HG03432 (cell line): ENCODE results near the gene PTPRE.

Source experiments
- ATAC-seq: cut with Tn5 transposase; IDR thresholded peaks from one replicate; pipeline ENCODE4 v1.9.1; 2021; ENCODE audit warnings: mild to moderate bottlenecking, moderate library complexity; ENCODE audit not compliant: unreplicated experiment

The PTPRE gene

GRCh38 chr10:127882391-127882790 lies 24.5 kb upstream of the PTPRE start:
- ATAC-seq, result no peak

GRCh38 chr10:127882801-127883459 lies 24.0 kb upstream of the PTPRE start:
- ATAC-seq, result no peak

DNA sequence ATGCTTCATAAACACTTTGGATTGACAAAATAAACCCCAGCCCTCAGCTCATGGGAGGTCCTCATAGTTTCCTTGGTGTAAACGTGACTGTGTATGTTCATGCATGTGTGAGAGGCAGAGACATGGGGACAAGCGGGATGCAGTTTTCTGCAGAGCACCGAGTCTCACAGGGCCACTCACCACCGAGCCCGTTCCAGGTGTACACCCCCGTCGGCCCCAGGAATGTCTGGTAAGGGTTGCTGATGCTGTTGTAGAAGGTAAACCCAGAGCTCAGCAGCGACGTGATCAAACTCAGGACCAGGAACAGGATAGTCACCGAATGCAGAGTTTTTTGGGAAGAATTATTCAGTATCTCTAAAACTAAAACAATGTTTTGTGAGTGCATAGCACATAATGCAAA lies 23.4 kb upstream of the PTPRE start:
- ATAC-seq, result no peak

GRCh38 chr10:127884501-127884900 lies 22.4 kb upstream of the PTPRE start:
- ATAC-seq, result no peak

DNA sequence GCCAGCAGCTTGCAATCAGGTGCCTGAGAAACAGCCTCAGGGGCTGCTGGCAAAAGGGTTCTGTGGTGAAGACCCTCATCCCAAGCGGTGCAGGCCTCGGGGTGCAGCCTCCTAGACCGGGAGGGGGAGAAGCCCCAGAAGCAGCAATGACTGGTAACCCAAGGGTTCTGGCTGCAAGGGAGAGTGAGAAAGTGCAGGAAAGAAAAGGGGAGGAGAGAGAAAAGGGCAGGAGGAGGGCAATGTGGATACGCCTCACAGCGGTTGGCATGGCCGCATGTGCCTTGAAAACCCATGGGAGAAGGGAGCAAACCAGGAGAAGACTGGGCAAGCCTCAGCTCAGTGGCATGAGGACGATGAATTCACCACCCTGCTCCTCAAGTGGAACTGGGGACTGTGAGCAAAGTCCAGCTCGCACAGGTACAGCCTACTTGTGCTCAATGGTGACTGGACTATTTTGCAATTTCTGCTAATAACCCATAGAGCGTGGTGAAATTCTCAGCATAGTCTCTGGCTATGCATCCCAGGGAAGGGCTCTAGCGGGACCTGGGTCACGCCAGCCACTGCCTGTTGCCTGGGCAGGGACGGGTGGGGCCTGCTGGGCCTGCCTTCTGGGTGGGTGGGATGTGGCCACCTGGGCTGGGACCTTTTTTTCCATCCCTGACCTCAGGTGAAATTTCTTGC lies 20.4 kb upstream of the PTPRE start:
- ATAC-seq, result no peak

DNA sequence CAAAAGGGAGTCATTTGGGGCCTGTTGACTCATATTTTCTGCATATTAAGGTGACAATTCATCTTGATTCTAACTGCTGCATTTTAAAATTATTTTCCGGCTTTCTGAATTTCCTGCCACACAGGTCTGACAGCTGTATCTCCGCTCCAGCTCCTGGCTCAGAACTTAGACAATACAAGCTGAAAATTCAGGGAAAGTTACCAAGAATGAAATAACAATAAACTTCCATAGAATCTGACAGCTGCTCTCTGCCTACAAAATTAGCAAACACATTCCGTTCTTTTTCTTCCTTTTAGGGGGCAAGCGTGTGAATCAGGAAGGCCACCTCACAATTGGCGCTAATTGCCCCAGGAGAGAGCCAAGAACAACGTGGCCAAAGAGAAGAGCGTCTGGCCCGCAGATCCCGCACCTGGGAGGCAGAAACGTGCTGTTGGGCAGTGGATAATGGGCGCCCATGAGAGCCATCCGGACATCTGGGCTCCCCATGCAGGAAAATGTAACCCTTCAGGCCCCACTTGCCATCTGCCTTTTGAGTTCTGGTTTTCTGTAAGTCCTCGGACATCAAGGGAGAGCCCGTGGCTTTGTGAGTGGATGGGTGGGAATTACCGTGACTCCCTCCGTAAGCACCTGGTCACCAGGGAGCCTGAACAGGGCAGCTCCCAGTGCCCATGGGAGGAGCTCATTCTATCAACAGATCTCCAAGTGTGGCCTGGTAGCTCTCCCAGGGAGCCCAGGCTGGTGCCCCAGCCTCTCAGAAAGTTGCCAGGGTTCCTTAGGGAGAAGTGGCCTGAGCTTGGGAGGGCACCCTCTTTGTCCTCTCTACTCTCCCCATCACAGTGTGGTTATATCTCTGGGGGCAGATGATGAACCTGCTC lies 19.1 kb upstream of the PTPRE start:
- ATAC-seq, result no peak

GRCh38 chr10:127888521-127889312 lies 18.2 kb upstream of the PTPRE start:
- no peak for ATAC-seq

GRCh38 chr10:127889605-127890195 lies 17.2 kb upstream of the PTPRE start:
- ATAC-seq, result no peak

DNA sequence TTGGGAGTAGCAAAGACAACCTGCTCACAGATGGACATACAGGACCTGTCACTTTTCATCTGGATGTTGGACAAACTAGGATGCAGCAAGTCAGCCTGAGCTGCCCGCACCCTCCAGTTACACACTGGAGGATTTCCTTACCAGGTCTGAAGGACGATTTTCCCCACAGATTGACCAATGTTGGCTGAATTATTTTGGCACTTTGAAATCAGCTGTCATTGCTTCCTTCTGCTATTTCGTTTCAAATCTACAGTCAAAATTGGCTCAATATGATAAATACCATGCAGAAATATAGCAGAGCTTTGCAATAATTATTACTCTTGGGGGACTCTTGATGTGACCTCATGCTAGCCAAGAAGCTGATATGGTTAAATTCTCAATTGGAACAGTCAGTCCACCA lies 16.7 kb upstream of the PTPRE start:
- ATAC-seq, result no peak

GRCh38 chr10:127890832-127891334 lies 16.0 kb upstream of the PTPRE start:
- no peak for ATAC-seq

DNA sequence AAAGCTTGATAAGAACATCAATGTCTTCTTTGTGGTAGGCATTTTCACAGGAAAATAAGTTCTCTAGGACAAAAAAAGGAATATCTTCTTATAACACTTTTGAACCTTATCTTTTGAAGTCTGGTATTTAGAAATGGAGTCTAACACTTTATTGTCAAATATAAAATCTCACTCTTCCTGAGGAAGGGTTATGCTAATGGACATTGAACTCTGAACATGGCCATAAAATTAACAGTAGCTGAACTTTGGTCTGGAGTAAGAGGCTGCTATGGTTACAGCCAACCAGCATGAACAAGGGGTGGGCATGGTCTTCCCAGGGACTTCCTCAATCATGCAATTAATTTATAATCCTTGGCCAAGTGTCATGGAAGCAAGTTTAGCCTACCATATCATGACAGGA lies 14.2 kb upstream of the PTPRE start, which contains the start of gene CLRN3:
Gene CLRN3 (minus strand): TSS at position 199 of the 400 bp plus-strand sequence. CDS start 157 bp downstream, at position 42.
- ATAC-seq, result no peak

DNA sequence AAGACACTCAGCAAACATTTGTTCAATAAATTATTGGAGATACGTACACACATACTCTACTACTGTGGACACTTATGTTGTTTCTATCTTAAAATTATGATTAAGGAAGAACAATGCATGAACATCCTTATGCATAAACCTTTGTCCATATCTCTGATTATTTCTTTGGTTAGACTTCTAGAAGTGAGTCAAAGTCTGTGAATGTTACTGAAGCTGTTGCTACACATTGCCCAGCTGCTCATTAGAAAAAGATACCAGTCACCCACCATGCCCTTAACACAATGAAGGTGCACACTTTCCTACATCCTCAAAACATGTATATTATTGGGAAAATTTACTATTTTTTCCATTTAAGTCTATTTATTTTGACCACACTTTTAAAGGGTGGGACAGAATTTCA lies 12.8 kb upstream of the PTPRE start:
- ATAC-seq, result no peak

GRCh38 chr10:127896590-127896989 lies 10.3 kb upstream of the PTPRE start:
- no peak for ATAC-seq

DNA sequence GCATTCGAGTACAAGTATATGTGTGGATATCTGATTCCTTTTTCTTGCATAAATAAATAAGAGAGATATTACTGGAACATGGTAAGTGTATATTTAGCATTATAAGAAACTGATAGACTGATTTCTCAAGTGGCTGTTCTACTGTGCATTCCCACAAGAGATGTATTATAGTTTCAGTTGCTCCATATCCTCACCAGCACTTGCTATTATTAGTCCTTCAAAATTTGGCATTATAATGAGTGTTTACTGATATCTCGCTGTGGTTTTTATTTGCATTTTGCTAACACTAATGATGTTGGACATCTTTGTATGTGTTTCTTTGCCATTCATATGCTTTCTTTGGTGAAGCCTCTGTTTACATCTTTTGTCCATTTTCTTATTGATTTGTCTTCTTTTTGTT lies 9.7 kb upstream of the PTPRE start:
- ATAC-seq, result no peak

GRCh38 chr10:127899766-127900387 lies 7.0 kb upstream of the PTPRE start:
- ATAC-seq, result no peak

DNA sequence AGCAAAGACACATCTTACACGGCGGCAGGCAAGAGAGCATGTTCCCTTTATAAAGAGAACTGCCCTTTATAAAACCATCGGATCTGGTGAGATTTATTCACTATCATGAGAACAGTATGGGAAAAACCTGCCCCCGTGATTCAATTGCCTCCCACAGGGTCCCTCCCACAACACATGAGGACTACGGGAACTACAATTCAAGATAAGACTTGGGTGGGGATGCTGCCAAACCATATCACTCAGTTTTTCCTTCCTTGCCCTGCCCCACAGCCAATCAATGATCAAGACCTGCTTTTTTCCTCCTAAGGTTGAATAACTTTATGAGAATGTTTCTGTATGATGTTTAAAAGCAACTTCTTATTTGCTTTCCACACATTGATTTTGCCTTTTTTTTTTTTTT lies 3.1 kb upstream of the PTPRE start:
- ATAC-seq, result no peak

DNA sequence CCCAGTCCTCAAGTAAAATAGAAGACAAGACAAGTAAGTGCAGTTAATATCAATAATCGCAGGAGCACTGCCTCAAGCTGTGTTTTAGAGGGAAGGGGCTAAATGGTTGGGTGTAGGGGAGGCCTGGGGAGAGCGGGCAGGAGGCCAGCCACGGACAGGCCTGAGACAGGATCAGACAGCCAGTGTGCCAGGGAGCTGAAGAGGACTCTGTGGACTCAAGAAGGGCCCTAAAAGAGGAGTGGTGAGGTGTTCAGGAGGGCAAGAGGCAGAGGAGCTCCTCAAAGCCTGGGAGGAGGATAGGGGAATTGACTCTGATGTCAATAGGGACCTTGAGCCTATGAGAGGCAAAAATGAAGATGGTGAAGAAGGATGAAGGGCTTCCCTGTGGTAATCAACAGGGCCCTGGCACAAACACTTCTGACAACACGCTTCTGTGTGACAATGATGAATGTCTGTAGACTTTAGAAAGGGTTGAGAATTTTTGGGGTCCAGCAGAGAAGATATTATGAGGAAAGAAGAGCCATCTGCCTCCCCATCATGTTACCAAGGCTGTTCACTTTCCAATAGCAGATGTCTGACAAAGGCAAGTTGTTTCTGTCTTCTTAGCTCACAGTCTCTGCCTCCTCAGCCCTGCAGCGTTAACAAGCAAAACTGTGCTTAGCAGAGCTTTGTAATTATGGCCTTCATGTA lies 2.4 kb upstream of the PTPRE start:
- ATAC-seq, result no peak

- ATAC-seq, result no peak
Observed at GRCh38 chr10:127905001-127905847, 1.7 kb upstream of the PTPRE start.
